K562 (cell line): ENCODE measurements around the gene TBC1D32. TPM values are rescaled to one million over a fixed set of nuclear protein-coding genes. Genes with fewer than 3 reads are reported as not detected.

Source experiments
- ATAC-seq: fragments of 200-7000 bp; cut with Tn5 transposase; 3 replicates; pipeline ENCODE4 v1.9.1; 2020; ENCODE audit warnings: moderate library complexity
- BruUV-seq: library from RNA; stranded (reverse); fragments of 400-500 nt; replicated peaks from 2 replicates; lab custom pipeline; 2021; lab: Mats Ljungman, UMichigan
- CTCF ChIA-PET: fragments of 300-600 bp; formaldehyde crosslinking; extraction: SDS; loops from one replicate; lab custom pipeline; 2021; ENCODE audit warnings: low intra/inter-chr PET ratio; lab: Yijun Ruan, JAX
- POLR2A ChIA-PET: fragments of 300-600, 350-650 bp; sonication (Branson Sonifier 250); formaldehyde crosslinking; extraction: SDS; loops from one replicate; lab custom pipeline; 2021; ENCODE audit warnings: antibody characterized with exemption, inconsistent platforms; lab: Yijun Ruan, JAX
- DNase-seq, 4 experiments: peaks; one replicate each; pipeline versions ENCODE4 v3.0.0 to v3.0.0-alpha.2; 2011 to 2018; ENCODE audit warnings: low spot score in 3 of 4, mixed read lengths in 3 of 4; ENCODE audit errors: extremely low read depth in 1 of 4
- FAIRE-seq: peaks from 2 replicates; lab custom pipeline; 2011; peaks lifted over from hg19 to GRCh38; lab: Jason Lieb, UNC
- H2AFZ ChIP-seq: 2 replicates; pipeline ENCODE4 v1.6.0; 2011; ENCODE audit warnings: low read depth, low read length, control low read depth, inconsistent platforms
- H3K27ac ChIP-seq: fragments of 200-600 bp; 3 replicates; pipeline ENCODE4 v1.8.0; 2011; ENCODE audit warnings: low read depth, mild to moderate bottlenecking, control low read depth, inconsistent platforms, low read length, moderate library complexity, mixed read lengths; ENCODE audit errors: extremely low read depth
- H3K27me3 ChIP-seq, 2 experiments: fragments of 300-600 bp in 1 of 2; 2 replicates in 1 of 2; 3 replicates in 1 of 2; pipeline versions ENCODE4 v1.6.0 to v1.8.0; 2011; ENCODE audit warnings: inconsistent platforms in 2 of 2, low read length in 2 of 2, mild to moderate bottlenecking in 1 of 2, mixed read lengths in 1 of 2, moderate library complexity in 1 of 2; ENCODE audit not compliant: control insufficient read depth in 2 of 2, insufficient read depth in 2 of 2
- H3K36me3 ChIP-seq: fragments of 300-600 bp; 3 replicates; pipeline ENCODE4 v1.8.0; 2011; ENCODE audit warnings: mild to moderate bottlenecking, low read length, inconsistent platforms; ENCODE audit not compliant: control insufficient read depth, insufficient read depth
- H3K4me1 ChIP-seq, 2 experiments: fragments of 200-600 bp in 1 of 2; replicated peaks in 1 of 2; 2 replicates in 1 of 2; 3 replicates in 1 of 2; pipeline versions ENCODE4 v1.5.1 to v1.8.0; 2011; ENCODE audit warnings: inconsistent platforms in 2 of 2, low read length in 2 of 2, mild to moderate bottlenecking in 1 of 2, mixed read lengths in 1 of 2, moderate library complexity in 1 of 2; ENCODE audit not compliant: control insufficient read depth in 2 of 2, insufficient read depth in 2 of 2
- H3K4me2 ChIP-seq: 2 replicates; pipeline ENCODE4 v1.6.1; 2011; ENCODE audit warnings: low read length, control low read depth, inconsistent platforms, mixed read lengths; ENCODE audit not compliant: insufficient read depth
- H3K4me3 ChIP-seq: fragments of 200-600 bp; sonication (generic), shearing (Covaris generic); 2 replicates; pipeline ENCODE4 v1.5.1; 2016; ENCODE audit warnings: control low read depth, inconsistent platforms
- H3K79me2 ChIP-seq: fragments of 200-600 bp; 3 replicates; pipeline ENCODE4 v1.8.0; 2011; ENCODE audit warnings: low read length, inconsistent platforms; ENCODE audit not compliant: control insufficient read depth, insufficient read depth
- H3K9ac ChIP-seq, 2 experiments: 2 replicates each; pipeline versions ENCODE4 v1.6.0 to v1.6.1; 2011; ENCODE audit warnings: low read depth in 2 of 2, low read length in 2 of 2, control low read depth in 1 of 2, inconsistent platforms in 1 of 2, mild to moderate bottlenecking in 1 of 2, mixed read lengths in 1 of 2; ENCODE audit not compliant: insufficient read depth in 1 of 2
- H3K9me1 ChIP-seq: one replicate; pipeline ENCODE4 v1.6.0; 2011; ENCODE audit warnings: inconsistent platforms, mild to moderate bottlenecking, low read length, moderate library complexity; ENCODE audit not compliant: control insufficient read depth, insufficient read depth
- H3K9me3 ChIP-seq: replicated peaks from 2 replicates; pipeline ENCODE4 v1.5.1; 2011; ENCODE audit warnings: low read depth, low read length, inconsistent platforms; ENCODE audit not compliant: control insufficient read depth, insufficient read depth
- H4K20me1 ChIP-seq: replicated peaks from 2 replicates; pipeline ENCODE4 v1.6.1; 2011; ENCODE audit warnings: low read length, inconsistent platforms, mixed read lengths; ENCODE audit not compliant: control insufficient read depth, insufficient read depth
- ATF1 ChIP-seq, 2 experiments: fragments of 450-650 bp in 1 of 2; IDR thresholded peaks; 2 replicates each; pipeline ENCODE4 v1.6.1; 2016; ENCODE audit warnings: missing compliant biosample characterization in 1 of 2, missing genetic modification characterization in 1 of 2
- BHLHE40 ChIP-seq: IDR thresholded peaks from 2 replicates; pipeline ENCODE4 v1.6.1; 2011; ENCODE audit warnings: low read length, improper control_type of control experiment
- CHD2 ChIP-seq: IDR thresholded peaks from 2 replicates; pipeline ENCODE4 v1.6.1; 2011; ENCODE audit warnings: low read depth, low read length
- FIP1L1 ChIP-seq: fragments of 200-400 bp; formaldehyde crosslinking; IDR thresholded peaks from 2 replicates; pipeline ENCODE4 v1.6.1; 2018; ENCODE audit warnings: mild to moderate bottlenecking, low read depth, low read length; ENCODE audit not compliant: poor library complexity, severe bottlenecking
- FOXA3 ChIP-seq, 2 experiments: fragments of 450-650 bp in 1 of 2; sonication (generic) in 1 of 2; formaldehyde crosslinking; IDR thresholded peaks in 1 of 2; conservative IDR thresholded peaks in 1 of 2; 2 replicates each; pipeline versions ENCODE4 v1.4.0 to v1.8.0; 2020 to 2022; ENCODE audit warnings: mild to moderate bottlenecking in 2 of 2, missing genetic modification reagents in 1 of 2
- FOXK1 ChIP-seq: sonication (generic); formaldehyde crosslinking; IDR thresholded peaks from 2 replicates; pipeline ENCODE4 v1.8.0; 2022; ENCODE audit warnings: missing genetic modification reagents, mild to moderate bottlenecking, borderline replicate concordance
- GATA2 ChIP-seq: sonication (generic); formaldehyde crosslinking; IDR thresholded peaks from 2 replicates; pipeline ENCODE4 v1.4.0; 2020; ENCODE audit warnings: mild to moderate bottlenecking, missing genetic modification reagents
- HEY1 ChIP-seq: fragments of 250-450 bp; sonication (Bioruptor Pico); IDR thresholded peaks from 2 replicates; pipeline ENCODE4 v1.5.0; 2020; ENCODE audit warnings: mild to moderate bottlenecking, moderate library complexity, borderline replicate concordance
- HMG20A ChIP-seq: fragments of 450-650 bp; formaldehyde crosslinking; conservative IDR thresholded peaks from 2 replicates; pipeline ENCODE4 v1.4.0; 2020; ENCODE audit warnings: mild to moderate bottlenecking, mixed read lengths
- MTF1 ChIP-seq: fragments of 250-450 bp; sonication (Bioruptor Pico); IDR thresholded peaks from 2 replicates; pipeline ENCODE4 v1.9.0; 2021; ENCODE audit warnings: moderate library complexity, mild to moderate bottlenecking, inconsistent platforms, borderline replicate concordance
- MYNN ChIP-seq, 2 experiments: sonication (generic); formaldehyde crosslinking in 1 of 2; IDR thresholded peaks; 2 replicates each; pipeline versions ENCODE4 v1.5.0 to v1.6.1; 2016 to 2020; ENCODE audit warnings: antibody characterized with exemption in 1 of 2, missing genetic modification reagents in 1 of 2
- PHF8 ChIP-seq: fragments of 200-600 bp; sonication (generic); IDR thresholded peaks from 2 replicates; pipeline ENCODE4 v1.6.1; 2012; ENCODE audit warnings: mixed run types, mild to moderate bottlenecking, inconsistent platforms, low read length, moderate library complexity, borderline replicate concordance
- ZKSCAN8 ChIP-seq: fragments of 200-800 bp; sonication (Bioruptor generic); IDR thresholded peaks from 2 replicates; pipeline ENCODE4 v1.6.1; 2016; ENCODE audit warnings: missing genetic modification characterization, missing compliant biosample characterization
- ZNF121 ChIP-seq: sonication (generic); formaldehyde crosslinking; conservative IDR thresholded peaks from 2 replicates; pipeline ENCODE4 v1.8.0; 2022; ENCODE audit warnings: missing genetic modification reagents
- ZNF184 ChIP-seq: sonication (generic); formaldehyde crosslinking; IDR thresholded peaks from 2 replicates; pipeline ENCODE4 v1.5.0; 2020; ENCODE audit warnings: missing genetic modification reagents
- ZNF780A ChIP-seq: fragments of 250-450 bp; sonication (Bioruptor Pico); IDR thresholded peaks from 2 replicates; pipeline ENCODE4 v1.5.0; 2021; ENCODE audit warnings: mild to moderate bottlenecking
- WGBS: fragments of 100-300 bp; shearing (Covaris generic); methylation state at CpG from one replicate; pipeline ENCODE4 v1.1.6; 2016; ENCODE audit warnings: low coverage, mixed read lengths; ENCODE audit not compliant: insufficient coverage; ENCODE audit errors: missing lambda C conversion rate; 5-methylcytosine and 5-hydroxymethylcytosine counted together
- in situ Hi-C: fragments of 300-500 bp; cut with MboI; formaldehyde crosslinking; loops from 4 replicates; pipeline ENCODE4 v1.15.0; 2018; ENCODE audit warnings: inconsistent platforms, mixed read lengths
- intact Hi-C: fragments of 100-400 bp; cut with micrococcal nuclease; formaldehyde crosslinking; loops from 2 replicates; pipeline ENCODE4 v1.14.2; 2022
- polyA plus RNA-seq, 8 experiments: library from polyadenylated mRNA; depleted of rRNA in 4 of 8; stranded (reverse) in 5 of 8; unstranded in 3 of 8; fragments of >200 nt; fragmentation: Nextera tagmentation in 2 of 8; fragmentation: Illumina TruSeq in 1 of 8; extraction: Ambion mirVana in 2 of 8; extraction: Trizol in 1 of 8; gene quantifications; 2 replicates each; pipeline versions ENCODE4 v1.2.1 to v1.2.3, GENCODE V29; 2011 to 2014; ENCODE audit warnings: inconsistent platforms in 1 of 8, missing spikeins in 1 of 8
- total RNA-seq, 7 experiments: library from RNA; depleted of rRNA in 6 of 7; stranded (reverse); fragments of >200 nt in 6 of 7; fragmentation: Illumina TruSeq in 2 of 7; extraction: Trizol in 2 of 7; gene quantifications; 2 replicates each; pipeline versions ENCODE4 v1.2.1 to v1.2.3, GENCODE V29; 2011 to 2021; ENCODE audit warnings: low replicate concordance in 1 of 7
- TF ChIP-seq, protein P1 (sequence below): sonication (generic); formaldehyde crosslinking; IDR thresholded peaks from 2 replicates; pipeline ENCODE4 v1.8.0; 2022; ENCODE audit warnings: mild to moderate bottlenecking, missing genetic modification reagents

TBC1D32 gene
- total and polyA plus RNA-seq, 9 of the 15 experiments (the other 6 are each of a cell fraction or from before 2014, with no cell fraction given) = 2.5 to 9.6 (median 3.9) TPM

DNA sequence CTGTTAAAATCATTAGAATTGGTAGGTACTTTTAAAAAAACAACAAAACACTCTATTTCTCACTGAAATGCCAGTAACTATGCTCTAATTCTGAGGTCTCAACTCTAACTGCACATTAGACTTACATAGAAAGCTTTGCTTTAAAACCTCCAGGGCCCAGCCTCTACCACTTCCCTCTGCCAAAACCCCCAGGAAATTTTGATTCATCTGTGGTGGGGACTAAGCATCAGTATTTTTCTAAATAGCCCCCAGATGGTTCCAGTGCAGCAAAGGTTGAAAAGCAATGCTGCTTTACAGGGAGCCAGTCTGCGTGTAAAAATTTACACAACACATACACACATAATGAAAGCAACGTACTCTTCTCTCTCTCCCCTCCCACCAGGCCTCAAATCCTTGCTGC lies 3.8 kb downstream of the TBC1D32 start:
- in situ Hi-C loops = no loop called here
- POLR2A ChIA-PET = interaction anchor here (0.7 kb wide), 1 partner anchor 10 kb away, joined by 3 read pairs; no protein-coding TSS in a partner anchor
- WGBS = 0% methylated on average over 1 of the region's 2 CpGs

DNA sequence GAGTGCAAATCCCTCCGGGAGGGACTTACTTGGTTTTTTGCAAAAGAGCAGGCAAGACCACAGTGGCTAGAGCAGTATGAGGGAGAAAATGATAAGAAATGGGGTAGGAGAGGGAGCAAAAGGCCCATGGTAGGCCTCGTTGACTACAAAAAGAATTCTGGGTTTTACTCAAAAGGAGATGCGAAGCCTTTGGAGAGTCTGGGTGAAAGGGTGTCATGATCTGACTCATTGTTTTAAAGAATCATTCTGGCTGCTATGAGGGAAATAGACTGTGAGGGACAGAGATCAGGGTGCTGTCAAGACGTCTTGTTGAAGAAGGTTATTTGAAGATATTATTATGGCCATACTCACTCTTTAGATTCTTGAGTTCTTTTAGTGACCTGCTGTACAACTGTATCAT lies 13.0 kb downstream of the TBC1D32 start:
- Histone ChIP-seq H2AFZ (no peak overlapping the region), H3K27ac (no peak overlapping the region), H3K4me3 (no peak overlapping the region), H3K9ac (no peak overlapping the region), H3K79me2 (no peaks in the 10 kb centered on the region), H3K4me2 (no peak overlapping the region), H3K27me3 (no peaks in the 10 kb centered on the region), H4K20me1 (no peaks in the 10 kb centered on the region), H3K36me3 (peaks cover 8% of the 10 kb centered on the region; the same call in 2 of the 3 replicates), H3K4me1 (no peaks in the 10 kb centered on the region), H3K9me1 (no peaks in the 10 kb centered on the region), H3K9me3 (no peaks in the 10 kb centered on the region)
- ChIA-PET CTCF (no interaction called here), POLR2A (no interaction called here)
- no peak for FAIRE-seq
- no TSS peak for BruUV-seq
- in situ Hi-C loops = no loop called here
- WGBS = 51% methylated on average over 4 of the region's 4 CpGs
- no peak for ATAC-seq
- no peak for DNase-seq
- intact Hi-C loops = loop anchor here (10.0 kb wide), 1 partner anchor 1054 kb away; no protein-coding TSS in a partner anchor
- TF ChIP-seq ZNF780A (CRISPR knock-in tag) (no peak), PHF8 (no peak), ZNF184 (no peak), BHLHE40 (no peak), HEY1 (no peak), GATA2 (no peak), ZNF121 (CRISPR knock-in tag) (no peak), ATF1 (CRISPR knock-in tag; IDR thresholded peaks at IDR 0.05) (no peak), ATF1 (tag; IDR thresholded peaks at IDR 0.05) (no peak), HMG20A (CRISPR knock-in tag) (no peak), FIP1L1 (no peak), CHD2 (no peak), MTF1 (CRISPR knock-in tag) (no peak), ZKSCAN8 (CRISPR knock-in tag) (no peak), FOXK1 (CRISPR knock-in tag) (no peak), FOXA3 (CRISPR knock-in tag; conservative IDR thresholded peaks at IDR 0.05 in 1 of 2, IDR thresholded peaks at IDR 0.05 in 1 of 2) (no peak)
- TF ChIP-seq, protein P1, sequence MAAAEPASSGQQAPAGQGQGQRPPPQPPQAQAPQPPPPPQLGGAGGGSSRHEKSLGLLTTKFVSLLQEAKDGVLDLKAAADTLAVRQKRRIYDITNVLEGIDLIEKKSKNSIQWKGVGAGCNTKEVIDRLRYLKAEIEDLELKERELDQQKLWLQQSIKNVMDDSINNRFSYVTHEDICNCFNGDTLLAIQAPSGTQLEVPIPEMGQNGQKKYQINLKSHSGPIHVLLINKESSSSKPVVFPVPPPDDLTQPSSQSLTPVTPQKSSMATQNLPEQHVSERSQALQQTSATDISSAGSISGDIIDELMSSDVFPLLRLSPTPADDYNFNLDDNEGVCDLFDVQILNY (CRISPR knock-in tag) = no peak

More for the DNA sequence above, 3.8 kb downstream of the TBC1D32 start:
- FAIRE-seq (no peak), DNase-seq (no peak), ATAC-seq (peak; percentile 28)
- TF ChIP-seq MYNN (IDR thresholded peaks at IDR 0.05) = no peak
- no peak for TF ChIP-seq MYNN (CRISPR knock-in tag; IDR thresholded peaks at IDR 0.05)
- no peaks in the 10 kb centered on the region for H3K27me3 ChIP-seq
- BruUV-seq = no TSS peak
- H3K27ac ChIP-seq = peak overlapping the region; percentile 63
- H3K79me2 ChIP-seq = peaks cover 41% of the 10 kb centered on the region
- peaks cover 3% of the 10 kb centered on the region in 2 experiments; a peak in 1 of 5 replicates for H3K4me1 ChIP-seq
- CTCF ChIA-PET = no interaction called here
- H3K36me3 ChIP-seq = no peaks in the 10 kb centered on the region
- H3K9me3 ChIP-seq = no peaks in the 10 kb centered on the region
- no peaks in the 10 kb centered on the region for H3K9me1 ChIP-seq
- H3K4me3 ChIP-seq = peak overlapping the region; percentile 23; the same call in 1 of the 2 replicates
- peak overlapping the region; percentile 83 for H2AFZ ChIP-seq
- H3K9ac ChIP-seq = peak overlapping the region in 1 of 2 experiments; percentile 70; a peak in 2 of 4 replicates
- H4K20me1 ChIP-seq = no peaks in the 10 kb centered on the region
- intact Hi-C loops = no loop called here
- peak overlapping the region; percentile 82 for H3K4me2 ChIP-seq
